Measurements from ENCODE around the gene DUSP15. TPM values are rescaled to one million over a fixed set of nuclear protein-coding genes. Genes with fewer than 3 reads are reported as not detected.
"Not testable (repeated sequence)": the region's sequence is repeated elsewhere in the genome, so short reads cannot be mapped to it uniquely, and the experiment has no call there.

Gene DUSP15, protein sequence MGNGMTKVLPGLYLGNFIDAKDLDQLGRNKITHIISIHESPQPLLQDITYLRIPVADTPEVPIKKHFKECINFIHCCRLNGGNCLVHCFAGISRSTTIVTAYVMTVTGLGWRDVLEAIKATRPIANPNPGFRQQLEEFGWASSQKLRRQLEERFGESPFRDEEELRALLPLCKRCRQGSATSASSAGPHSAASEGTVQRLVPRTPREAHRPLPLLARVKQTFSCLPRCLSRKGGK
- total RNA-seq: 0.65 and 0.79 TPM in 2 replicates

DNA sequence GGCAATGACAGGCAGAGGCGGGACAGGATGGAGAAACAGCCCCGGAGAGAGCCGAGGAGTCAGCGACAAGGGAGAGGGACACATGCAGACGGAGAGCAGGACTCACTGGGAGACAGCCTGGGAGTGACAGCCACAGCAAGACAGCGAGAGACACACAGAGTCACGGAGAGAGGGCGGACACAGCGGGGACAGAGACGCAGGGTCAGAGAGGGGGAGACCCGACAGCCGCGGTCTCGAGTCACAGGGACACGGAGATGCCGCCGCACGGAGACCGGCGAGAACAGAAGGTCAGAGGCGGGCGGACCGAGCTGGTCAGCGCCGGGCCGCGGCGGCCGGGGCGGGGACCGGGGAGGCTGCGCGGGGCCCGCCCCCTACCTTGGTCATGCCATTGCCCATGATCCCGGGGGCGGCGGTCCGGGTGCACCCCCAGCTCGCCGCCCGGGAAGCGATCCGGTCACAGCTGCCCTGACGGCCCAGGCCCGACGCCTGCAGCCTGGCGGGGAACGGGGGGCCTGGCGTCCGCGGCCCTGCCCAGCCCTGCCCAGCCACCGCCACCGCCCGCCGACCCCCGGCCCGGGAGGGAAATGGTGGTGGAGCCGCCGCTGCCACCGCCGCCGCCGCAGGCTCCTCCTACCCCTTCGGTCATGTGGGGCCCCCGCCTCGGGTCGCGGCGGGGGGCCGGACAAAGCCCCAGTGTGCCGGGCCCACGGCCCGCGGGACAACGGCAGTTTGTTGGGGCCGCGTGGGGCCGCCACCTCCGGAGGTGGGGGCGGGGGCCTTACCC is at the start of gene DUSP15, which contains the start of gene TTLL9:
DUSP15 (minus strand) TSS at position 586 of the 784 bp plus-strand sequence; CDS start at position 396, 190 bp downstream.
TTLL9 (plus strand) TSS at position 693 of the 784 bp plus-strand sequence. CDS start 493 bp downstream, outside the sequence.
- no peak for DNase-seq (ENCODE audit: low read depth in 2 of 2)

- DNase-seq (ENCODE audit: low read depth in 2 of 2): no peak
These were observed 49.3 kb upstream of the DUSP15 start for GRCh38 chr20:31919410-31920155.

GRCh38 chr20:31918466-31919105 is 48.3 kb upstream of the DUSP15 start:
- no peak for DNase-seq (ENCODE audit: low read depth in 2 of 2)

- DNase-seq (ENCODE audit: low read depth in 2 of 2): not testable (repeated sequence)
These were observed 47.7 kb upstream of the DUSP15 start for GRCh38 chr20:31917962-31918412.

DNA sequence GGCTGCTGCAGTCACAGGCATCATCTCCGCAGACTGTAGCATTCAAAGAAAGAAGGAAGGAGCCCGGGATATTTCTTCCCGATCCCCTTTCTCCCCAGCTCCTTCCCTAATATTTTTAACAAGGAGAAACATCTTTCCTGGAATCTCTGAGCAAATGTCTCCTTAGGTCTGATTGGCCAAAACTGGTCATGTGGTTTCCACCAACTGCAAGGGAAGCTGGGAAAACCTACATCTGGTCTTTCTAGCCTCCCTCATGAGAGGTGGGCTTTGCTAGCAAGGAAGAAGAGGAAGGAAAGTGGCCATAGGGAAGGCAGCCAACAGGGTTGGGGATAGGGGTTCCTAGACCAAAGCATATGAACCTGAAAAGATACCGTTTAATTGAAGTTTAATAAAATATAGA is 46.4 kb upstream of the DUSP15 start:
- no peak for DNase-seq (ENCODE audit: low read depth in 2 of 2)

DNA sequence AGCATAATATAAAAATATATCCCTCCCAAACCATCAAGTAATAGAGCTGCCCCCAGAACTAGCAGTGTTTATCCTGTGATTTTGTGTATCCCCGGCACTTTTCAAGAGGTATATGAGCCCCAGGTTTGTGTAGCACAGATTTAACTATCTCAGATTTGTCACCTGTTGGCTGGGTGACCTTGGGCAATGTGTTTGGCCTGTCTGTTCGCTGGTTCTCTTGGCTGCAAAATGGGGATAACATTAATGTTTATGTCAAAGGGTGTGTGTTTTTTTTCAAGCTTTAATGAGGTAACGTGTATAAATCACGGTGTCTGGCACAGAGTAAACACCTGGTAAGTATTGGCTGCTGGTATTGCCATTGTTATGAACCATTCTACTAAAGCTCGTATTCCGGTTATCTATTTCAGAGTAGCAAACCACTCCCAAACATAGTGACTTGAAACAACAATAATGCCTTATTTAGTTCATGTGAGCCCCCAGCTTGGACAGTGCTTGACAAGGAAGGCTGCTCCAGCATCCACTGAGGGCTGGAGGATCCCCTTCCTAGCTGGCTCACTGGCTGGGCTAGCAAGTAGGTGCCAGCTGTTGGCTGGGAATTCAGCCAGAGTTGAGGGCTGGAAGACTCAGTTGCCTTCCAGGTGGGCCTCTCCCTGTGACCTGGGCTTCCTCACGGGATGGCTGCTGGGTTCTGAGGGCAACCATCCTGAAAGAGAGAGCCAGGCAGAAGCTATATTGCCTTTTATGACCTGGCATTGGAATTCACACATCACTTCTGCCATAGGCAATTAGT is 45.4 kb upstream of the DUSP15 start:
- no peak for DNase-seq (ENCODE audit: low read depth in 2 of 2)

GRCh38 chr20:31914170-31914569 is 43.8 kb upstream of the DUSP15 start:
- DNase-seq (ENCODE audit: low read depth in 2 of 2): no peak

GRCh38 chr20:31913431-31914157 is 43.3 kb upstream of the DUSP15 start:
- DNase-seq (ENCODE audit: low read depth in 2 of 2): no peak

- no peak for DNase-seq (ENCODE audit: low read depth in 2 of 2)
These were observed 39.9 kb upstream of the DUSP15 start for GRCh38 chr20:31910071-31910803.

- no peak for DNase-seq (ENCODE audit: low read depth in 2 of 2)
These were observed 39.1 kb upstream of the DUSP15 start for GRCh38 chr20:31909253-31910070.

DNA sequence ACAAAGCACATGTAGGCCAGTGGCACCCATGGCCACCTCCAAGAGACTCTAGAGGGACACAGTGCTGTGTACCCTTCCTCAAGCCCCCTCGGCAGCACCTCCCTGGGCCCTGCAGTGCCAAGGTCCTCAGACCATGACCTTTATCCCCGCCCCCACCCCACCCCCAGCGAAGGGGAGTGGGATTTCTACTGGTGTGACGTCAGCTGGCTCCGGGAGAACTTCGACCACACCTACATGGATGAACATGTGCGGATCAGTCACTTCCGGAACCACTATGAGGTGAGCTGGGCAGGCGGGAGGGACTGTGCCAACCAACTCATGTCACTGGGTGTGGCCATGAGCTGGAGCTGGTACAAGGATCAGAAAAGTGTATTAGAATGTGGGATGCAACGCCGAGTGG is 38.1 kb upstream of the DUSP15 start:
- DNase-seq (ENCODE audit: low read depth in 2 of 2): no peak

DNA sequence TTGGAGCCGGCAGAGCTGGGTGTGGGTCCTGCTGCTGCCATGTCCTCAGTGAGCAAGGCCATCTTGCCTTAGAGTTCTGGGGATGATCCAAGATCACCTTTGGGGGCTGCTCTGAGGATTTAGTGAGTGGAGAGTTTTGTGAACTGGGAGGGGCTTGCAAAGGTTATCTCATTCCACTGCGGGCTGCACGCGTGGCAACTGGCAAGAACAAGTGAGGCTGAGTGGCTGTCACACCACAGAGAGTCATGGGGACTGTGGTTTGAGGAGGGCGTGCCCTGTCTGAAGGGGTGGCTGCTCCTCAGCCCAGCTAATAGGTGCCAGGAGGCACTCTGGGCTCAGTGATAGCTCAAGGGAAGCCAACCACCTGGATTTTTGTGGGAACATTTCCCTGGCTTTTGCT is 37.7 kb upstream of the DUSP15 start:
- no peak for DNase-seq (ENCODE audit: low read depth in 2 of 2)

DNA sequence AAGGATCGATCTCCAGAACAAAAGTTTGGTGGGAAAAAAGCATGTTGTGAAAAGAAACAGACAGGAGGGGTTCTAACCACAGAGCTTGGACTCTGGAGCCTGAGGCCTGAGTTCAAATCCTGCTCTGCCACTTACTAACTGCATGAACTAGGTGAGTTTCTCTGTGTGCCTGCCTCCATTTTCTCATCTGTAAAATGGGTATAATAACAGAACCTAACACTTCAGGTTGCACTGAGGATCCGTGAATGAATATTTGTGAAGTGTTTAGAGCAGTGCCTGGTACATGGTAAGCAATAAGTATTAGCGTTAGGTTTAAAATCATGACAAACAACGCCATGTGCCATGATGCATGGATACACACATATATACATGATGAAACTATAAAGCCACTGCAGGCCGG is 36.7 kb upstream of the DUSP15 start:
- no peak for DNase-seq (ENCODE audit: low read depth in 2 of 2)

- no peak for DNase-seq (ENCODE audit: low read depth in 2 of 2)
These were observed 35.7 kb upstream of the DUSP15 start for GRCh38 chr20:31906001-31906400.

GRCh38 chr20:31903627-31904386 is 33.5 kb upstream of the DUSP15 start:
- no peak for DNase-seq (ENCODE audit: low read depth in 2 of 2)

DNA sequence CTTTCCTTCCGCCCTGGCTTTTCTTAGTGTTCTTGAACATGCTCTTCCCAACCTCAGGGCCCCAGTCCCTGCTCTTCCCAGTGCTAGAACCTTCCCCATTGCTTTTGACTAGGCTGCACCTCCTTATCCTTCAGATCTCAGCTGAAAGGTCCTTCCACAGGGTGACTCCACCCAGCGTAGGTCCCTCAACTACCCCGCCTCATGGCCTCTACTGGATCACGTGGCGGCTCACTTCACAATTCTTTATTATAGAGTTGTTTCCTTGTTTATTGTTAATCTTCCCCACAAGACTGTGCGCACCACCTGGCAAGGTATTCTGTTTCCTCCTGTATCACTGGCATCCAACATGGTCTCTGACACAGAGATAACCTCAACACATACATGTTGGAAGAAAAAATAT is 31.3 kb upstream of the DUSP15 start:
- no peak for DNase-seq (ENCODE audit: low read depth in 2 of 2)

- DNase-seq (ENCODE audit: low read depth in 2 of 2): no peak
These were observed 27.2 kb upstream of the DUSP15 start for GRCh38 chr20:31897541-31897940.

GRCh38 chr20:31896049-31896448 is 25.7 kb upstream of the DUSP15 start:
- DNase-seq (ENCODE audit: low read depth in 2 of 2): no peak
